HG03060 (cell line): ENCODE data around the gene MRPL34.

Experiments
- ATAC-seq: cut with Tn5 transposase; IDR thresholded peaks from one replicate; pipeline ENCODE4 v1.9.1; 2021; ENCODE audit warnings: low read depth, moderate number of reproducible peaks; ENCODE audit not compliant: unreplicated experiment

The MRPL34 gene

DNA sequence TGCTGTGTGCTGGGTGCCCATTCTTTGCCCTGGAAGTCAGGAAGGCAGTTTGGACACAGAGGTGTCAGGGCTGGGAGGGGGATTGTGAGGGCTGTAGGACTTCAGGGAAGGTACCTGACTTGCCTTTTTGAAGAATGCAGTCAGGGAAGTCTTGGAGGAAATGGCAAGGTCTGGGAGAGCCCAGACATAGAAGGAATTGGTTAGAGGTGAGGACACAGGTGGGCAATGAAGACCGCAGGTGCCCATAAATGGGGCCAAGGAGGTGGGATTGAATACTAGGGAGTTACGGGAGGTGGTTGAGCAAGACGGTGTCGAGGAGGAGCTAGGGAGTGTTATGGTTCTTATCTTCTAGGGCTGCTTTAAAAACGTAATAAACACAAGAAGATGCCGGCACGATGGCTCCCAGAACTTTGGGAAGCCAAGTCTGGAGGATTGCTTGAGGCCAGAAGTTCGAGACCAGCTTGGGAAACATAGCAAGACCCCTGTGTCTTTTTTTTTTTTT, 2.3 kb downstream of the MRPL34 start:
- ATAC-seq, result no peak

DNA sequence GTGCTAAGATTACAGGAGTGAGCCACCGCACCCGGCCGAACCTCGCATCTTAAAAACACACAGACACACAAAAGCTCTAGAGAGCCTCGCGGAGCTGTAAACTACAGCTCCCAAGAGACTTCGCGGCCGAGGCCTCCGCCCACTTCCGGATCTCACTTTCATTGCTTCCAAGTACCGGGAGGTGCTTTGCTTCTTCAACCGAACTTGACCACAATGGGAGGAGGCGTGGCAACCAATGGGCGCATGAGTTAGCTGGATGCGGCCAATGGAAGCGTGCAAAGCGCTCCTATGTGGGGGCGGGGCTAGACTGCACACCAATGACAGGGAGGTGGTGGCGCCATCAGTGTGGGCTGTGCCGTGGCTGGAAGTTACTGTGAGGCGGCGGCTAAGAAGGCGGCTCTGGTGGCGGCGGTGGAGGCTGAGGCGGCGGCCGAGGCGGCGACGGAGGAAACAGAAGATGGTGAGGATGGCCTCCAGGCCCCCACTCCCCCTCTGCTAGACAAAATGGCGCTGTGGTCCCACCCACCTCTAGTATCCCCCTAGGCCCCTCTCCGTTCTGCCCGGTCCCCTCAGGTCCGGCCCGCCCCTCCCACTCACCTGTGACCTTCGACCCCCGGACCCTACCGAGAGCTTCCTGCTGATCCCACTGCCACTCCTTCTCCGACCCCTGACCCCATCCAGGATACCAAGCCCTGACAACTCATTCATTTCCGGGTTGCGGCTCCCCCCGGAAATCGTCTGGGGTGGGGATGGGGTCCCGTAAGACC, 3.7 kb downstream of the MRPL34 start, which contains the start of gene DDA1:
TSS of gene DDA1 (plus strand) at position 366 of the 767 bp plus-strand sequence. CDS start at position 458, 92 bp downstream.
- peak; percentile 34 for ATAC-seq

- no peak for ATAC-seq
Measured at GRCh38 chr19:17309965-17310461, 4.3 kb downstream of the MRPL34 start.

GRCh38 chr19:17311455-17312188, 6.0 kb downstream of the MRPL34 start:
- no peak for ATAC-seq

DNA sequence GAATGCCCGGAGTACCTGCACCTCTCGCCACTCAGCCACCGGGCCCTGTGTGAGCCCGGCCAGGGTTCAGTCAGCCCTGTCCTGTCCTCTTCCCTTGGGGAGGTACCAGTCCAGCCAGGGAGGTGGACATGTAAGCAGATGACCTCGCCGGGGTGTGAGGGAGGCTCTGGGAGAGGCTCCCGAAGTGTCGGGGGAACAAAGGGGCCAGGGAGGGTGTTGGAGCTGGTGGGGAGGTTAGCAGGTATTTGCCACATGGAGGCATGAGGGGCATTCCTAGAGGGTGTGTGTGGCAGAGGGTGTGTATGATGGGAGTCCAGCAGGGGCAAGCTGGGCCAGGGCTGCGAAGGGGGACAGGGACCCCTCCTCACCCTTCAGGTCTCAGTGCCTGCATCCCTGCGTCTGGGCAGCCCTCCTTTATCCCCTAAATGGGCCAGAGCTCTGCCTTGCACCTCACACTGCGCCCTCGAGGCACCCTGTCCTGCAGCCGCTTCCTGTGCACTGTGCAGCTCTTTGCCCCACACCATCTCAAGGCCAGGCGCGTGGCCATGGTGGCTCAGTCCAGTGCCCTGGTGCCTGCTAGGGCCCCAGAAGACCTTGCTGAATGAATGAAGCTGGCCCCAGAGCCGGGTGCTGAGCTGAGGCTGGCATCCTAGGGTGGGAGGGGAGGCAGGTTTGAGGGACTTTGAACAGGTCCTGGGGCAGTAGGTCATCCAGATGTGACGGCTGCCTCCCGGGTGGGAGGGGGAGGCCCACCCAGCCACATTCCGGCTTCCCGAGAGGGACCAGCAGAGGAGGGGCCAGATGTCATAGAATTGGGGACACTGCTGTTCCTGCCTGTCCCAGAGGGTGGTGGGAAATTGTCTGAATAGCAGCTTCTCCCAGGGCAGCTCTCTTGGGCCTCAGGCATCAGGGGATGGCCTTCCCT, 6.8 kb downstream of the MRPL34 start:
- no peak for ATAC-seq

DNA sequence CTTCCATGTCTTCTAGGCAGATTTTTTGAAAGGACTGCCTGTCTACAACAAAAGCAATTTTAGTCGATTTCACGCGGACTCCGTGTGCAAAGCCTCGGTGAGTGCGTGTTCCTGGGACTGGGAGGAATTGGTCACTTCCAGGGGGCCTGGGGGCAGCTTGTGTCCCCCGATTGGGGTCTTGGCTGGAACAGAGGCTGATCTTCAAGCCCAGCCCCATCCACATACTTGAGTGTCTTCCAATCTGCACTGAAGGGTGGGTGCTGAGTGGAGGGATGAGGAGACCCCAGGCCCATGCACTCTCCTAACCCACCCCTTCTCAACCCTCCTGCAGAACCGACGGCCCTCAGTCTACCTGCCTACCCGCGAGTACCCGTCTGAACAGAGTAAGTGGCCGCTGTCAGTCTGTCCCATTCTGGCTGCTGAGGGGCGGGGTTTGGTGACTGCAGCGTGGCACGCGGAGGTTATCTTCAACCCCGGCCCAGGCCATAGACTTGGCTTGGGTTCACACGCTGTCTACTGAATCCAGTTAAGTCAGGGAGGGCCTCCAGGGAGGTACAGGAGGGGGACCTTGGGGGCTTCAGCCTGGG, 8.4 kb downstream of the MRPL34 start:
- ATAC-seq, result no peak

DNA sequence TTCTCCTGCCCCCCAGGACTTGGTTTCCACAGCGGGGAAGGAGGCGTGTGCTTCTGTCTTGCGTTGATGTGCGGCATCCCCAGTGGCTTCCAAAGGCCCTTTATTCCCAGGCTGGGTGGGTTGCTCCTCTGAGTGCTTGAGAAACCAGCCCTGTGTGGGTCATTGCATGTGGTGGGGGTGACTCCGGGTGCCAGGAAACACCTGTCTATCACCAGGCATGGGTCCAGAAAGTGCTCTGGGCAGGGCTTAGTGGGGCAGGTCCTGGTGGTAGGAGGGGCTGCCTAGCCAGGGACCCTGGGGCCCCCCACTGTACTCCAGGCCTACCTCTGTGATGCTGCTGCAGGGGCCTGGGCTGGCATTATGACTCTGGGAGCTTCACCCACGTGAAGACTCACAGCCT, 13.3 kb downstream of the MRPL34 start:
- ATAC-seq, result no peak

DNA sequence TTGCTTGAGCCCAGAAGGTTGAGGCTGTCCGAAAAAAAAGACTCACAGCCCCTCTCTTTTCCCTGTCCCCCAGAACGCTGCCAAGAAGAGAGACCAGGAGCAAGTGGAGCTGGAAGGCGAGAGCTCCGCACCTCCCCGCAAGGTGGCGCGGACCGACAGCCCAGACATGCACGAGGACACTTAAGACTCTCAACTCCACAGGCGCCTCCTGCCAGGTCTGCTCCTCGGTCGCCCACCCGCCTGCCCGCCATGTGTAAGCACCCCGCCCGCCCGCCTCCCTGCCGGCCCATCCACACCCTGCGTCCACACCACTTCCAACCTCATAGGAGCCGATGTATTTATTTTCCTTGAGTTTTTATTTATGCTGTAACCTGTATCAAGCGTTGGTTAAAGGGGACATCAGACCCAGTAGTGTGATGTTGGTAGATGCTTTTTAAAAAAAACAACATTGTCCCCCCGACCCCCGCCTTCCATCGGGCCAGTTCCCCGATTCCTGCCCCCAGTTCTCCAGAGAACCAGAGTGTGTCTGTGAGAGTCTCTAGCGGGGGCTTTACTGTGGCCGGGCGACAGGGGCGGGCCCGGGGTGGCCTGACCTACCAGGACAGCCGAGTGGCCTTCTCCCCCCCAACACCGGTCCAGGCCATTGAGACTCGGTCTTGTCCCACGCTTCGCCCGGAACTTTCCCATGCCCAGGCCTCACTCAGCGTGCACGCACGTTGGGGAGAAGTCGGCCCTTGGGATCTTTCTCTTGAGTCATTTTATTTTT, 14.0 kb downstream of the MRPL34 start:
- no peak for ATAC-seq

GRCh38 chr19:17320435-17320834, 14.8 kb downstream of the MRPL34 start:
- ATAC-seq, result no peak

DNA sequence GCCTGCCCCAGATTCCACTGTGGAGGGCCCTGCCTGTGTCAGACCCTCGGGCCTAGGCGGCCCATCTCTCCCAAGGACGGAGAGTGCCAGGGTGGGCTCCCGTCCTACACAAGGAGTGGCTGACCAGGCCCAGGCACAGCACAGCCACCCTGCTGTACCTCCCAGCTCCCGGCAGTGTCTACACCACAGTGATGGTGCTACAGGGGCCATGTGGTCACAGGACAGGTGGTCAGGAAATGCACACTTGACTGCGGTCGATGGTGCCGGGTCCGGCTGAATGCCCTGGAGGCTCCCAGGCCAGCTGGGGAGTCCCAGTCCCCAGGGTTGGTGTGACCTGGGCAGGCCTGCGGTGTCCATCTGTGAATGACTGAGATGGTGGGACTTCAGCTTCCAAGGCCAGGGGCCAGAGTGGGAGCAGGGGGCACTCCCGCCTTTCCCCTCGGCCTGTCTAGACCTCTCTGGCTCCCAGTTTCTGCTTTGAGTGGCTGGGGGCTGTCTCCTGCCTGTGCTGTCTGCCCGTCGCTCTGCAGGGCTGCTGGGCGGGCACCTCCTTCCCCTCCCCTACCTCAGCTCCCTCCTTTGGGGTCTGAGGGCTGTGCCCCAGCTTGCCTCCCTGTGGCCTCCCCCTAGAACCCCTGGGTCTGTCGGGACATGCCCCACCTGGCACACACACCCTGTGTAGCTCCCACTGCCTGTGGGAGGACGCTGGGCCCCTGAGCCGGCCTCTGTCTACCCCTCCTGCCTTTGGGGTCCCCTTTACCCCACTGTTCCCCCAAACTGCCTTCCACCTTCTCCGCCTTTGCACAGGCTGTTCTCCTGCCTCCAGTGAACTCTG, 16.2 kb downstream of the MRPL34 start:
- no peak for ATAC-seq

GRCh38 chr19:17322854-17323253, 17.2 kb downstream of the MRPL34 start:
- ATAC-seq, result no peak

DNA sequence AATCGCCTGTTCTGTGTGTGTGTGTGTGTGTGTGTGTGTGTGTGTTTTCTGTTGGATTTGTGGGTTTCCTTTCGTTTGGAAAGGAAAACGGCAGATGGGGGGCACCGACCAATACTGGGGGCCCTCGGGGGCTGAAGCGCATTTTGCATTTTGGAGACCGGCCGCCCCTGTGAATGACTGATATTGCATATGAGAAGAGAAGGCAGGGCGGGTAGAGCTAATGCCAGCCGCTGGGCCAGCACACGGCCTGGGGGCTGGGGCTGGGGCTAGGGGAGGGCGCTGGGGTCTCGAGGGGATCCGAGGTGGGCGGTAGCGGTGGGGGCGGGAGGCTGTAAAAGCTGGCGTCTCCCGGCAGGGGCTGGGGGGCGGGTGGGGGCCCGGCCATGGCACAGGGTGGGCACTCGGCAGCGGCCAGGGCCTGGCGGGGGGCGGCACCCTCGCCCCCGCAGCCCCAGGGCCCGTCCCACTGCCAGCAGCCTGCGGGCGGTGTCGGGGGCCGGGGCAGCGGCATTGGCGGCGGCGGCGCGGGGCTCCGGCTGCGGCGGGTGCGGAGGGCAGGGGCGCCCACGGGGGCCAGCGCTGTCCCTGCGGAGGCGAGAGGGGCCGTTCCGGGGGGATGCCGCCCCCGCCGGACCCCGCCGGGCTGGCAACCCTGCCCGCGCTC, 17.8 kb downstream of the MRPL34 start:
- no peak for ATAC-seq

GRCh38 chr19:17323964-17324332, 18.3 kb downstream of the MRPL34 start:
- no peak for ATAC-seq

- no peak for ATAC-seq
Measured at GRCh38 chr19:17324357-17325114, 18.9 kb downstream of the MRPL34 start.

DNA sequence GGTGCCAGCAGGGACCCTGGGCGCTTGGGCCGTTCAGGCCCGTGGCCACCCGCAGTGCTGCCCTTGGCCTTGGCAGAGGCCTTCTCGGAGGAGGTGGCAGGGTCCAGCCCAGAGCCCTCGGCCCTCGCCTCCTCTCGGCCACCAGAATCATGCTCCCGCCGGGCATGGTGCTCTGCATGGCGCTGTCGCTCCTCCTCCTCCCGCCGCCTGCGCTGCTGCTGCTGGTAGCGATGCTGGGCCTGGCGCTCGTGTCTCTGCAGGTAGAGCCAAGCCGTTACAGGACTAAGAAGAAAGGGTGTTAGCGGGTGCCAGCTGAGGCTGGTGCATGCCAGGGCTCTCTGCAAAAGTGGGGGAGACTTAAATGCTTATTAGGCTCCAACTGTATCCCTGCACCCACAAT, 19.5 kb downstream of the MRPL34 start:
- ATAC-seq, result no peak

- no peak for ATAC-seq
Measured at GRCh38 chr19:17325881-17326594, 20.4 kb downstream of the MRPL34 start.

- no peak for ATAC-seq
Measured at GRCh38 chr19:17326595-17326966, 20.9 kb downstream of the MRPL34 start.
